H1 (cell line): ENCODE data around the gene IRF2BP2. TPM values are rescaled to one million over a fixed set of nuclear protein-coding genes. Genes with fewer than 3 reads are reported as not detected.

Experiments
- BRCA1 ChIP-seq: IDR thresholded peaks from 2 replicates; pipeline ENCODE4 v1.6.1; 2012; ENCODE audit warnings: low read depth, low read length, improper control_type of control experiment
- CBX8 ChIP-seq: fragments of 300-800, 300-1000 bp; sonication (generic); IDR thresholded peaks from 2 replicates; pipeline ENCODE4 v1.7.1; 2016; ENCODE audit warnings: low read depth, low read length, borderline replicate concordance
- CTBP2 ChIP-seq: IDR thresholded peaks from 2 replicates; pipeline ENCODE4 v1.7.0; 2011; ENCODE audit warnings: borderline replicate concordance, mild to moderate bottlenecking, moderate library complexity, mixed read lengths, low read length; ENCODE audit not compliant: insufficient read depth, insufficient read length
- EZH2 ChIP-seq: fragments of 200-600 bp; sonication (generic); IDR thresholded peaks from 2 replicates; pipeline ENCODE4 v1.7.1; 2012; ENCODE audit warnings: low read depth, mild to moderate bottlenecking, moderate library complexity, low read length, inconsistent platforms; ENCODE audit not compliant: severe bottlenecking
- NANOG ChIP-seq: IDR thresholded peaks from 2 replicates; pipeline ENCODE4 v1.6.1; 2011; ENCODE audit warnings: low read length, low read depth, mild to moderate bottlenecking, inconsistent platforms; ENCODE audit not compliant: insufficient read depth, poor library complexity, severe bottlenecking
- POU5F1 ChIP-seq: IDR thresholded peaks from 2 replicates; pipeline ENCODE4 v1.6.1; 2011; ENCODE audit warnings: low read depth, mild to moderate bottlenecking, low read length, moderate library complexity
- polyA plus RNA-seq, 7 experiments: library from polyadenylated mRNA; depleted of rRNA in 3 of 7; stranded (reverse) in 5 of 7; unstranded in 2 of 7; fragments of >200 nt in 5 of 7; fragments of 200-250 nt in 2 of 7; gene quantifications; 1 replicate in 5 of 7; 2 replicates in 1 of 7; 4 replicates in 1 of 7; pipeline versions ENCODE4 v1.2.1 to v1.2.3, GENCODE V29; 2011 to 2013; ENCODE audit warnings: missing spikeins in 2 of 7, mixed read lengths in 2 of 7
- total RNA-seq: library from RNA; stranded (reverse); fragmentation: NEBNext Ultra II Directional; extraction: Animal tissue kit (Norgen Biotek cat#: 25700); gene quantifications from 2 replicates; pipeline ENCODE4 v1.2.1, GENCODE V29; 2021
- TF ChIP-seq, protein P1 (sequence below): fragments of 300-600 bp; sonication (generic); IDR thresholded peaks from 2 replicates; pipeline ENCODE4 v1.7.1; 2012; ENCODE audit warnings: low read length, moderate library complexity, mild to moderate bottlenecking, inconsistent platforms; ENCODE audit not compliant: insufficient replicate concordance
- TF ChIP-seq, protein P2 (sequence below): IDR thresholded peaks from 2 replicates; pipeline ENCODE4 v1.6.1; 2012; ENCODE audit warnings: low read length, inconsistent platforms

The IRF2BP2 gene
- total and polyA plus RNA-seq, 2 of the 8 experiments (the other 6 are each of a cell fraction or from before 2014, with no cell fraction given): 24.9 to 67.5 TPM

DNA sequence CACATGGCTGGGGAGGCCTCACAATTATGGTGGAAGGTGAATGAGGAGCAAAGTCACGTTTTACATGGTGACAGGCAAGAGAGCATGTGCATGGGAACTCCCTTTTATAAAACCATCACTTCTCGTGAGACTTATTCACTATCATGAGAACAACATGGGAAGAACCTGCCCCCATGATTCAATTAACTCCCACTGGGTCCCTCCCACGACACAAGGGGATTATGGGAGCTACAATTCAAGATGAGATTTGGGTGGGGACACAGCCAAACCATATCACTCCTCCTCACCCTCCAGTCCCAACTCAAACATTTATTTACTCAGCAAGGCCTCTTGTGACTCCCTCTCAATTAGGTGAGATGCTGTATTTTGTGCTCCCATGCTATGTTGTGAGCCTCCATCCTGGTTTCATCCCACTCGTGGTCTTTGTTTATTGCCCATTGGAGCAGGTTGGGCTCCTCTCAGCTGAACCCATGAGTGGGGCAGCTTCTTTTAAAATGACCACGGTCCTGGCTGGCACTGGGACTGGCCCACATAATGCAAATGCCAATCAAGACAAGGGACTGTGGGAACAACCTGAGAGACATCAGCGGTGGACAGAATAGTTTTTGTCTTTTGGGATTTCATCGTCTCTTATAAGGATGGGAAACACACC is 28.8 kb downstream of the IRF2BP2 start (continued):
- TF ChIP-seq, protein P1, sequence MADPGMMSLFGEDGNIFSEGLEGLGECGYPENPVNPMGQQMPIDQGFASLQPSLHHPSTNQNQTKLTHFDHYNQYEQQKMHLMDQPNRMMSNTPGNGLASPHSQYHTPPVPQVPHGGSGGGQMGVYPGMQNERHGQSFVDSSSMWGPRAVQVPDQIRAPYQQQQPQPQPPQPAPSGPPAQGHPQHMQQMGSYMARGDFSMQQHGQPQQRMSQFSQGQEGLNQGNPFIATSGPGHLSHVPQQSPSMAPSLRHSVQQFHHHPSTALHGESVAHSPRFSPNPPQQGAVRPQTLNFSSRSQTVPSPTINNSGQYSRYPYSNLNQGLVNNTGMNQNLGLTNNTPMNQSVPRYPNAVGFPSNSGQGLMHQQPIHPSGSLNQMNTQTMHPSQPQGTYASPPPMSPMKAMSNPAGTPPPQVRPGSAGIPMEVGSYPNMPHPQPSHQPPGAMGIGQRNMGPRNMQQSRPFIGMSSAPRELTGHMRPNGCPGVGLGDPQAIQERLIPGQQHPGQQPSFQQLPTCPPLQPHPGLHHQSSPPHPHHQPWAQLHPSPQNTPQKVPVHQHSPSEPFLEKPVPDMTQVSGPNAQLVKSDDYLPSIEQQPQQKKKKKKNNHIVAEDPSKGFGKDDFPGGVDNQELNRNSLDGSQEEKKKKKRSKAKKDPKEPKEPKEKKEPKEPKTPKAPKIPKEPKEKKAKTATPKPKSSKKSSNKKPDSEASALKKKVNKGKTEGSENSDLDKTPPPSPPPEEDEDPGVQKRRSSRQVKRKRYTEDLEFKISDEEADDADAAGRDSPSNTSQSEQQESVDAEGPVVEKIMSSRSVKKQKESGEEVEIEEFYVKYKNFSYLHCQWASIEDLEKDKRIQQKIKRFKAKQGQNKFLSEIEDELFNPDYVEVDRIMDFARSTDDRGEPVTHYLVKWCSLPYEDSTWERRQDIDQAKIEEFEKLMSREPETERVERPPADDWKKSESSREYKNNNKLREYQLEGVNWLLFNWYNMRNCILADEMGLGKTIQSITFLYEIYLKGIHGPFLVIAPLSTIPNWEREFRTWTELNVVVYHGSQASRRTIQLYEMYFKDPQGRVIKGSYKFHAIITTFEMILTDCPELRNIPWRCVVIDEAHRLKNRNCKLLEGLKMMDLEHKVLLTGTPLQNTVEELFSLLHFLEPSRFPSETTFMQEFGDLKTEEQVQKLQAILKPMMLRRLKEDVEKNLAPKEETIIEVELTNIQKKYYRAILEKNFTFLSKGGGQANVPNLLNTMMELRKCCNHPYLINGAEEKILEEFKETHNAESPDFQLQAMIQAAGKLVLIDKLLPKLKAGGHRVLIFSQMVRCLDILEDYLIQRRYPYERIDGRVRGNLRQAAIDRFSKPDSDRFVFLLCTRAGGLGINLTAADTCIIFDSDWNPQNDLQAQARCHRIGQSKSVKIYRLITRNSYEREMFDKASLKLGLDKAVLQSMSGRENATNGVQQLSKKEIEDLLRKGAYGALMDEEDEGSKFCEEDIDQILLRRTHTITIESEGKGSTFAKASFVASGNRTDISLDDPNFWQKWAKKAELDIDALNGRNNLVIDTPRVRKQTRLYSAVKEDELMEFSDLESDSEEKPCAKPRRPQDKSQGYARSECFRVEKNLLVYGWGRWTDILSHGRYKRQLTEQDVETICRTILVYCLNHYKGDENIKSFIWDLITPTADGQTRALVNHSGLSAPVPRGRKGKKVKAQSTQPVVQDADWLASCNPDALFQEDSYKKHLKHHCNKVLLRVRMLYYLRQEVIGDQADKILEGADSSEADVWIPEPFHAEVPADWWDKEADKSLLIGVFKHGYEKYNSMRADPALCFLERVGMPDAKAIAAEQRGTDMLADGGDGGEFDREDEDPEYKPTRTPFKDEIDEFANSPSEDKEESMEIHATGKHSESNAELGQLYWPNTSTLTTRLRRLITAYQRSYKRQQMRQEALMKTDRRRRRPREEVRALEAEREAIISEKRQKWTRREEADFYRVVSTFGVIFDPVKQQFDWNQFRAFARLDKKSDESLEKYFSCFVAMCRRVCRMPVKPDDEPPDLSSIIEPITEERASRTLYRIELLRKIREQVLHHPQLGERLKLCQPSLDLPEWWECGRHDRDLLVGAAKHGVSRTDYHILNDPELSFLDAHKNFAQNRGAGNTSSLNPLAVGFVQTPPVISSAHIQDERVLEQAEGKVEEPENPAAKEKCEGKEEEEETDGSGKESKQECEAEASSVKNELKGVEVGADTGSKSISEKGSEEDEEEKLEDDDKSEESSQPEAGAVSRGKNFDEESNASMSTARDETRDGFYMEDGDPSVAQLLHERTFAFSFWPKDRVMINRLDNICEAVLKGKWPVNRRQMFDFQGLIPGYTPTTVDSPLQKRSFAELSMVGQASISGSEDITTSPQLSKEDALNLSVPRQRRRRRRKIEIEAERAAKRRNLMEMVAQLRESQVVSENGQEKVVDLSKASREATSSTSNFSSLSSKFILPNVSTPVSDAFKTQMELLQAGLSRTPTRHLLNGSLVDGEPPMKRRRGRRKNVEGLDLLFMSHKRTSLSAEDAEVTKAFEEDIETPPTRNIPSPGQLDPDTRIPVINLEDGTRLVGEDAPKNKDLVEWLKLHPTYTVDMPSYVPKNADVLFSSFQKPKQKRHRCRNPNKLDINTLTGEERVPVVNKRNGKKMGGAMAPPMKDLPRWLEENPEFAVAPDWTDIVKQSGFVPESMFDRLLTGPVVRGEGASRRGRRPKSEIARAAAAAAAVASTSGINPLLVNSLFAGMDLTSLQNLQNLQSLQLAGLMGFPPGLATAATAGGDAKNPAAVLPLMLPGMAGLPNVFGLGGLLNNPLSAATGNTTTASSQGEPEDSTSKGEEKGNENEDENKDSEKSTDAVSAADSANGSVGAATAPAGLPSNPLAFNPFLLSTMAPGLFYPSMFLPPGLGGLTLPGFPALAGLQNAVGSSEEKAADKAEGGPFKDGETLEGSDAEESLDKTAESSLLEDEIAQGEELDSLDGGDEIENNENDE: no peak
- TF ChIP-seq BRCA1 (no peak), EZH2 (no peak), CTBP2 (no peak), NANOG (no peak), POU5F1 (no peak), CBX8 (no peak)
- TF ChIP-seq, protein P2, sequence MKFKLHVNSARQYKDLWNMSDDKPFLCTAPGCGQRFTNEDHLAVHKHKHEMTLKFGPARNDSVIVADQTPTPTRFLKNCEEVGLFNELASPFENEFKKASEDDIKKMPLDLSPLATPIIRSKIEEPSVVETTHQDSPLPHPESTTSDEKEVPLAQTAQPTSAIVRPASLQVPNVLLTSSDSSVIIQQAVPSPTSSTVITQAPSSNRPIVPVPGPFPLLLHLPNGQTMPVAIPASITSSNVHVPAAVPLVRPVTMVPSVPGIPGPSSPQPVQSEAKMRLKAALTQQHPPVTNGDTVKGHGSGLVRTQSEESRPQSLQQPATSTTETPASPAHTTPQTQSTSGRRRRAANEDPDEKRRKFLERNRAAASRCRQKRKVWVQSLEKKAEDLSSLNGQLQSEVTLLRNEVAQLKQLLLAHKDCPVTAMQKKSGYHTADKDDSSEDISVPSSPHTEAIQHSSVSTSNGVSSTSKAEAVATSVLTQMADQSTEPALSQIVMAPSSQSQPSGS: no peak
